ENCODE data around the gene CAMK2N1. TPM values are rescaled to one million over a fixed set of nuclear protein-coding genes. Genes with fewer than 3 reads are reported as not detected.

Gene CAMK2N1
- total and polyA plus RNA-seq, 4 donors, result 12.3 to 15.1 (median 13.9) TPM

DNA sequence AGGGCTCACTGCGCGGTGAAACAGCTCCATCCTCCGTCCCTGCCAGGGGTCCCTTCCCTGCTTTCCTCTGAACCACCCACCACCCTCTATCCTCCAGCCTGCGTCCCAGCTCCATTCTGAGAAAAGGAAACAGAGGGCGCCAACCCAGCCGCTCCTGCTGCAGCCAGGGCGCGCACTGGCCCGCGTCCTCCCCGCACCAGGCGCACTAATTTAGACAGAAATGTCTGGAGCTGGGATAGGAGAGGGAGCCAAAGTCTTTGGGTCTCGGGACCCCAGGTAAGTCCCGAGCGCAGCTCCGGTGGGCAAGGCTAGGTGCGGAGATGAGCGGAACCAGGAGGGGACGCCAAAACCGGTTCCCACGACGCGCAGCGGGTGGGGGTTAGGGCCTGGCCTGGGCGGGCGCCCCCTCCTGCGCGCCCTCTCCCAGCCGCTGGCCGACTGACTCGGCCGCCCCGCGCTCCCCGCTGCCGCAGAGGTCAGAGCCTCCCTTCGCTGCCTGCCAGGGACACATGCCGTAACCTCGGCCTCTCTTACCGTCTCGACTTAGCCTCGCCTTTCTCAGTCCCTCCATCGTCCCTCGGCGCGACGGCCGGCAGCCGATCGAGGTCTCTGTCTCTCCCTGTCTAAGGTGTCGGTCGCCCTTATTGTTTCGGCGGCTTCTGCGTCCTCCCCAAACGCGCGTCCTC, 2.0 kb downstream of the CAMK2N1 start:
- under 1% methylated on average over 58 of the region's 58 CpGs for WGBS
- Histone ChIP-seq H3K36me3 (ENCODE audit: control insufficient read depth in 4 of 4, insufficient read depth in 3 of 4, low read depth in 1 of 4, low read length in 3 of 4) (no peaks in the 10 kb centered on the region), H3K9me3 (ENCODE audit: control insufficient read depth in 4 of 4, low read length in 3 of 4) (no peaks in the 10 kb centered on the region), H3K4me1 (ENCODE audit: control insufficient read depth in 4 of 4, insufficient read depth in 4 of 4, low read length in 3 of 4) (peaks cover 16 to 65% (median 51%) of the 10 kb centered on the region in 4 donors), H3K4me3 (ENCODE audit: low read depth in 1 of 3, low read length in 3 of 3) (peak overlapping the region; percentile 80 to 88 (median 87)), H3K27me3 (ENCODE audit: control insufficient read depth in 4 of 4, insufficient read depth in 4 of 4, low read length in 3 of 4) (no peaks in the 10 kb centered on the region), H3K27ac (ENCODE audit: low read depth in 1 of 2, low read length in 2 of 2) (peak overlapping the region; percentile 71 to 85), H3K9ac (ENCODE audit: low read depth in 1 of 2, low read length in 2 of 2) (peak overlapping the region; percentile 60 to 76)
- DNase-seq (ENCODE audit: low spot score), result no peak
- TF ChIP-seq SP1 (IDR thresholded peaks at IDR 0.05) (no peak), JUND (IDR thresholded peaks at IDR 0.05) (no peak), YY1 (IDR thresholded peaks at IDR 0.05) (peak; percentile 16)

DNA sequence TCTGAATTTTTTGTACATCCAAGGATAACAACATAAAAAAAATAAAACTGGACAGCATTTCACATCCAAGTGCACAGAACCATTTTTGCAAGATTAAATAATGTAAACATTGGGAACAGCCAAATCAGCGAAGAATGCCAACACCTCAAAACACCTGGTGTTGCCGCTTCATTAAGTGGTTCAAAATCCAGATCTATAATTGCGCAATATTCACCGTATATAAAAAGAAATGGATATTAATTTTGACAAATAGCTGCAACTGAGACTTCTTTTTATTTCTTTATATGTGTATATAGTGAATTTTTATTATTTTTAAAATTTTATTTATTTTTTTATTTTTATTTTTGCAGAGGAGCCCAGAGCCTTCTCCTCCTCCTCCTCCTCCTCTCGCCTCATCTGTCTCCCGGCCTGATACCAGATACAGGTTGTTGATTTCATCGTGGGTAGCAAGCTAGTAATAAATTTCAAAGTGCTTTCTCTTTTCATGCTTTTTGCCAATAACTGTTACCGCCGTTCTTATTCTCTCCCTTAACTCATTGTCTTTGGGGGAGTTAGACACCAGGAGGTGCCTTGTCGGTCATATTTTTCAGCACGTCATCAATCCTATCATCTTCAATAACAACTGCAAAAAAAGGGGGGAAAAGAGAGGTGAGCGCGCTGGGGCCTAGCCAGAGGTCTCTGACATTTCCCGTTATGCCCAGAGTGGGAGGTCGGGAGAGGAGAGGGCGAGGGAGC, 2.7 kb downstream of the CAMK2N1 start:
- no peak for DNase-seq (ENCODE audit: low spot score)
- Histone ChIP-seq H3K9me3 (ENCODE audit: control insufficient read depth in 4 of 4, low read length in 3 of 4) (no peaks in the 10 kb centered on the region), H3K27me3 (ENCODE audit: control insufficient read depth in 4 of 4, insufficient read depth in 4 of 4, low read length in 3 of 4) (no peaks in the 10 kb centered on the region), H3K27ac (ENCODE audit: low read depth in 1 of 2, low read length in 2 of 2) (peak overlapping the region; percentile 71 to 85), H3K4me1 (ENCODE audit: control insufficient read depth in 4 of 4, insufficient read depth in 4 of 4, low read length in 3 of 4) (peaks cover 19 to 72% (median 57%) of the 10 kb centered on the region in 4 donors), H3K9ac (ENCODE audit: low read depth in 1 of 2, low read length in 2 of 2) (peak overlapping the region; percentile 28 to 60), H3K36me3 (ENCODE audit: control insufficient read depth in 4 of 4, insufficient read depth in 3 of 4, low read depth in 1 of 4, low read length in 3 of 4) (no peaks in the 10 kb centered on the region), H3K4me3 (ENCODE audit: low read depth in 1 of 3, low read length in 3 of 3) (peak overlapping the region; percentile 34 to 88 (median 87))
- 18% methylated on average over 16 of the region's 16 CpGs for WGBS
- peak; percentile 19 to 33 for TF ChIP-seq RAD21 (IDR thresholded peaks at IDR 0.05)
- TF ChIP-seq YY1 (IDR thresholded peaks at IDR 0.05), result no peak
- TF ChIP-seq FOXA2 (IDR thresholded peaks at IDR 0.05), result no peak
- TF ChIP-seq, protein P1, sequence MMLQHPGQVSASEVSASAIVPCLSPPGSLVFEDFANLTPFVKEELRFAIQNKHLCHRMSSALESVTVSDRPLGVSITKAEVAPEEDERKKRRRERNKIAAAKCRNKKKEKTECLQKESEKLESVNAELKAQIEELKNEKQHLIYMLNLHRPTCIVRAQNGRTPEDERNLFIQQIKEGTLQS (IDR thresholded peaks at IDR 0.05), result no peak
- no peak for TF ChIP-seq TAF1 (conservative IDR thresholded peaks at IDR 0.05)
- TF ChIP-seq GABPA (IDR thresholded peaks at IDR 0.05 in 1 of 2, conservative IDR thresholded peaks at IDR 0.05 in 1 of 2), result no peak
- TF ChIP-seq JUND (IDR thresholded peaks at IDR 0.05), result no peak
- TF ChIP-seq, protein P2, sequence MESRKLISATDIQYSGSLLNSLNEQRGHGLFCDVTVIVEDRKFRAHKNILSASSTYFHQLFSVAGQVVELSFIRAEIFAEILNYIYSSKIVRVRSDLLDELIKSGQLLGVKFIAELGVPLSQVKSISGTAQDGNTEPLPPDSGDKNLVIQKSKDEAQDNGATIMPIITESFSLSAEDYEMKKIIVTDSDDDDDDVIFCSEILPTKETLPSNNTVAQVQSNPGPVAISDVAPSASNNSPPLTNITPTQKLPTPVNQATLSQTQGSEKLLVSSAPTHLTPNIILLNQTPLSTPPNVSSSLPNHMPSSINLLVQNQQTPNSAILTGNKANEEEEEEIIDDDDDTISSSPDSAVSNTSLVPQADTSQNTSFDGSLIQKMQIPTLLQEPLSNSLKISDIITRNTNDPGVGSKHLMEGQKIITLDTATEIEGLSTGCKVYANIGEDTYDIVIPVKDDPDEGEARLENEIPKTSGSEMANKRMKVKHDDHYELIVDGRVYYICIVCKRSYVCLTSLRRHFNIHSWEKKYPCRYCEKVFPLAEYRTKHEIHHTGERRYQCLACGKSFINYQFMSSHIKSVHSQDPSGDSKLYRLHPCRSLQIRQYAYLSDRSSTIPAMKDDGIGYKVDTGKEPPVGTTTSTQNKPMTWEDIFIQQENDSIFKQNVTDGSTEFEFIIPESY (IDR thresholded peaks at IDR 0.05), result no peak
- TF ChIP-seq, protein P3, sequence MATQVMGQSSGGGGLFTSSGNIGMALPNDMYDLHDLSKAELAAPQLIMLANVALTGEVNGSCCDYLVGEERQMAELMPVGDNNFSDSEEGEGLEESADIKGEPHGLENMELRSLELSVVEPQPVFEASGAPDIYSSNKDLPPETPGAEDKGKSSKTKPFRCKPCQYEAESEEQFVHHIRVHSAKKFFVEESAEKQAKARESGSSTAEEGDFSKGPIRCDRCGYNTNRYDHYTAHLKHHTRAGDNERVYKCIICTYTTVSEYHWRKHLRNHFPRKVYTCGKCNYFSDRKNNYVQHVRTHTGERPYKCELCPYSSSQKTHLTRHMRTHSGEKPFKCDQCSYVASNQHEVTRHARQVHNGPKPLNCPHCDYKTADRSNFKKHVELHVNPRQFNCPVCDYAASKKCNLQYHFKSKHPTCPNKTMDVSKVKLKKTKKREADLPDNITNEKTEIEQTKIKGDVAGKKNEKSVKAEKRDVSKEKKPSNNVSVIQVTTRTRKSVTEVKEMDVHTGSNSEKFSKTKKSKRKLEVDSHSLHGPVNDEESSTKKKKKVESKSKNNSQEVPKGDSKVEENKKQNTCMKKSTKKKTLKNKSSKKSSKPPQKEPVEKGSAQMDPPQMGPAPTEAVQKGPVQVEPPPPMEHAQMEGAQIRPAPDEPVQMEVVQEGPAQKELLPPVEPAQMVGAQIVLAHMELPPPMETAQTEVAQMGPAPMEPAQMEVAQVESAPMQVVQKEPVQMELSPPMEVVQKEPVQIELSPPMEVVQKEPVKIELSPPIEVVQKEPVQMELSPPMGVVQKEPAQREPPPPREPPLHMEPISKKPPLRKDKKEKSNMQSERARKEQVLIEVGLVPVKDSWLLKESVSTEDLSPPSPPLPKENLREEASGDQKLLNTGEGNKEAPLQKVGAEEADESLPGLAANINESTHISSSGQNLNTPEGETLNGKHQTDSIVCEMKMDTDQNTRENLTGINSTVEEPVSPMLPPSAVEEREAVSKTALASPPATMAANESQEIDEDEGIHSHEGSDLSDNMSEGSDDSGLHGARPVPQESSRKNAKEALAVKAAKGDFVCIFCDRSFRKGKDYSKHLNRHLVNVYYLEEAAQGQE (IDR thresholded peaks at IDR 0.05), result no peak
- TF ChIP-seq SP1 (IDR thresholded peaks at IDR 0.05), result no peak
- TF ChIP-seq RXRA (IDR thresholded peaks at IDR 0.05), result peak in 1 of 2 donors; percentile 13
- TF ChIP-seq, protein P4, sequence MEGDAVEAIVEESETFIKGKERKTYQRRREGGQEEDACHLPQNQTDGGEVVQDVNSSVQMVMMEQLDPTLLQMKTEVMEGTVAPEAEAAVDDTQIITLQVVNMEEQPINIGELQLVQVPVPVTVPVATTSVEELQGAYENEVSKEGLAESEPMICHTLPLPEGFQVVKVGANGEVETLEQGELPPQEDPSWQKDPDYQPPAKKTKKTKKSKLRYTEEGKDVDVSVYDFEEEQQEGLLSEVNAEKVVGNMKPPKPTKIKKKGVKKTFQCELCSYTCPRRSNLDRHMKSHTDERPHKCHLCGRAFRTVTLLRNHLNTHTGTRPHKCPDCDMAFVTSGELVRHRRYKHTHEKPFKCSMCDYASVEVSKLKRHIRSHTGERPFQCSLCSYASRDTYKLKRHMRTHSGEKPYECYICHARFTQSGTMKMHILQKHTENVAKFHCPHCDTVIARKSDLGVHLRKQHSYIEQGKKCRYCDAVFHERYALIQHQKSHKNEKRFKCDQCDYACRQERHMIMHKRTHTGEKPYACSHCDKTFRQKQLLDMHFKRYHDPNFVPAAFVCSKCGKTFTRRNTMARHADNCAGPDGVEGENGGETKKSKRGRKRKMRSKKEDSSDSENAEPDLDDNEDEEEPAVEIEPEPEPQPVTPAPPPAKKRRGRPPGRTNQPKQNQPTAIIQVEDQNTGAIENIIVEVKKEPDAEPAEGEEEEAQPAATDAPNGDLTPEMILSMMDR (IDR thresholded peaks at IDR 0.05; ENCODE audit: low read depth, low read length, missing input control), result no peak
- no peak for TF ChIP-seq HNF4G (IDR thresholded peaks at IDR 0.05)
